D341Med (cell line): Measurements from ENCODE around the gene MARS1.

ENCODE experiments used
- DNase-seq: peaks from one replicate; pipeline ENCODE4 v3.0.0; 2012; ENCODE audit warnings: low spot score

The MARS1 gene

DNA sequence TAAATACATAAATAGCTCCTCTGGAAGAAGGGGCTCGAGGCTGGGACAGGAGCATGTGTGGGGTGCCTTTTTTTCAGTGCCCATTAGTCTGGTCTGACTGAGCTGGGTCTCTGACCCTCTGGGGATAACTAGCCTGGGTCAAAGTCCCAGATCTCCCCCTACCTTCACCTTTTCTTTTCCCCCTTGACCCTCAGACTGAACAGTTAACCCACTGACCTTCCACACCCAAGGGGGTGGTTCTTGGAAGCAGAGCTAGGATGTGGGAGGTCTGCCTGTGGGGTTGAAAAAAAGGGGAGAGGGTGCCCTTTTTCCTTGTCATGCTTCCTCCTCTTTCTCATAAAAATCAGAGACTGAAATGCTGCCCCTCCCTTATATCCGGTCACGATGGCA, 29.2 kb upstream of the MARS1 start:
- DNase-seq, result no peak

DNA sequence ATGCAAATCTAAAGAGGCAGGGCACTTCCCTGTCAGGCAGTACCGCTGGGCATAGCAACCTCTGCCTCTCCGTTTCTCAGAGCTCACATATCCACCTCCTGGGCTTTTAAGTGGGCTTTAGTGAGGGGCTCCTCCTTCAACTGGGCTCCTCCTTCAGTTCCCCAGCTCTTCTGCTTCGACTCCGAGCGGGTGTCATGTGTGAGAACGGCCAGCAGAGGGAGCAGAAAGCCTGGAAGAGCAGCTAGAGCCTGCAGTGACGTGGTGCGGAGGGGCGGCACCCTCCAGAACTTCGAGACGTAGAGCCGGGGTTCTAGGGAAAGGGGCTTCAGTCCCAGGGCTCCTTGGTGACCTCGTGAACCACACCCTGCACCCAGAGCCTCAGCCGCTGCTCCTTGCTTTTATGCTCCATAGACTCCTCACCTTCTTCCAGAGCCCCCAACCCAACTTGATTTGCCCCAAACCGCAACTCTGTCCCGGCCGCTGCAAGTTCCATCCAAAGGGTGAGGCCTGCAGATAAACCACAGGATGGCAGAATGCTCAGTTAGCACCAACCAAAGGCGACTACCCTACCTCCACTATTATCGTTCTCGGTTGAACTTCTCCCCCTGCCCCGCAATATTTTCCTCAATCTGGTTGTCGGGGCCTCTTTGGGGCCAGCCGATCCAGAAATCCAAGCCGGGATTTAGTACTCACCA, 28.7 kb upstream of the MARS1 start:
- DNase-seq, result peak; percentile 84

DNA sequence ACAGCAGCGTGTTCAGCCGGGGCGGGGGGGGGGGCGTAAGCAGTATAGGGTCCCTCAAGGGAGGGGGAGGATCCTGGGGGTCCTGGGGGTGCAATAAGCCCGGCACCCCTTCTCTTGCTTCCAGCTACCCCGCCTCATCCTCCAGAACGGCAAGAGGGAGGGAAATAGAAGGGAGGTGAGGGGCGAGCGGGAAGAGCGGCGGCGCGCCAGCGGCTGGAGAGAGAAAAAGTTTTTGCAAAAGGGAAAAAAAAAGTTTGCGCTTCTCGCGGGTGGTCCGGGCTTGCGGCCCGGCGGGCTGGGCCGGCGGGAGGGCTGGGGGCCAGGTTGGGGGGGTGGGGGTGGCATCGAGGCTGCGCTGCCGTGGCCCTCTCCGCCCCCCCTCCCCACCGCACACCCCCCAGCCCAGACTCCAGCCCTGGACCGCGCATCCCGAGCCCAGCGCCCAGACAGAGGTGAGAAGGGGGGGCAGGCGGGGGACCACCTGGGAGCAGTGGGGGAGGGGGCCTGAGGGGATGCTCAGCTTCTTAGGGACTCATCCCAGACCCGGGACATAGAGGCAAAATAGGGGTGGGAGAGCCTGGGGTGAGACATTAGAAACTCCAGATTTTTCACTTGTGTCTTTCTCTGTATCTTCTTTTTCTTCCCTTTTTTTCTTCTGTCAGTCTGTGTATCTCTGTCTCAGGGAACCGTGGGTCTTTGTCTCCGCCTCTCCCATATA, 28.0 kb upstream of the MARS1 start, which contains the start of gene GLI1:
TSS of gene GLI1 (plus strand) at position 36 of the 718 bp plus-strand sequence. CDS start 3,907 bp downstream, outside the sequence.
- peak; percentile 66 for DNase-seq

DNA sequence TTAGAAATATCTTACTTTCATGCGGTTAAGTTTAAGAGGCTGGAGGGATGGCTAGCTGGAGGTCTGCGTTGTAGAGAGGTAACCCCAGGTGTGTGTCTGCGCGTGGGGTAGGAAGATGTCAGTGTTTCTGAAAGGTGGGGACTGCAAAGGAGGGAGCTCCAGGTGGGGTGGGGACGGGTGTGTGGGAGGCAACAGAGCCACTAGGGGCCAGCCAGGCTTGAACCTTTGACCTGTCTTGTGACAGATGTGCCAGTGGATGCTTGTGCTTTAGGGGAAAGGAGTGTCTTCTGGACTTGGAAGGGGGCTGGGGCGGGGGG, 27.4 kb upstream of the MARS1 start:
- no peak for DNase-seq

GRCh38 chr12:57460841-57461275, 27.0 kb upstream of the MARS1 start:
- DNase-seq, result no peak

GRCh38 chr12:57461276-57461916, 26.5 kb upstream of the MARS1 start:
- DNase-seq, result peak; percentile 63

- DNase-seq, result no peak
These were observed 26.0 kb upstream of the MARS1 start for GRCh38 chr12:57461917-57462250.

DNA sequence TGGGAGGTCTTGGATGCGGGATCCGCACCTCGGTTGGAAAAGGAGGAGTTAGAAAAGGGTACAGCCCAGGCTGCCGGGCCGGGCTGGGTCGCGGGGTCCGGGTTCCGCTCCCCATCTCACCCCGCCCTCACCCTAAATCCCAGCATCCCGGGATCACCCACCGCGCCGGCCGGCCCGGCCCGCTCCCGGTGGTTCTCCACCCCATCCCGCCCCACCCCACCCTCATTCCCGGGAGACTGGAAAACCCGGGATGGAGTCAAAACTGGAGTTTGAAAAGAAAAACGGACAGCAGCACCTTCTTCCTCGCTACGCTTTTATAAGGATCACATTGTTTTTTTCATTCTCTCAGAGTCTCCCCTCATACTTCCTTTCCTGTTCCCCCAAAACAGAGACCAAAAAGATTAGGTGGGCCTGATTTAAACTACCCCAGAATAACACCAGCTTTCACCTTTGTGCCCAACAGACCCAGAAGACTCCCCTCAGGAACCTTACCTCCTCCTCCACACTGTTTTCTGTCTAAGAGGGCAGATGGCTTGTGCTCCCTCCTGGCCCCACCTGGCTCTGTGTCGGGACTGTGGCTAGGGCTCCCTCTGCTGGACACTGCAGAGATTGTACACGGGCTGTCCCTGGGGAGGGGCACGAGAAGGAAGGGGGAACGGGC, 25.5 kb upstream of the MARS1 start:
- DNase-seq, result peak; percentile 92

DNA sequence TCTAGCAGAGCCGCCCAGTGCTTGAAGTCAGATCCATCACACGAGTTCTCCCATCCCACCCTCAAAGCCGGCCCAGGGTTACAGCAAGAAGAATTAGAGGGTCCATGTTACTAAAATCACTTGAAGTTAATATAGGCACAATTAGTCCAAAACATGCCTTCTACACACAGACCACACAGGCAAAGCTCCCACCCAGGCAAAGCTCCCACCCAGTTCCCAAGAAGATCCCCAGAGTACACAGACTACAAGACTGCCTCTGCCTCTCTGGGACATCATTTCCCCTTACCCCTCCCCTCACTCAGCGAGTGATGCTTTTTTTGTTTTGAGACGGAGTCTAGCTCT, 25.0 kb upstream of the MARS1 start:
- no peak for DNase-seq

GRCh38 chr12:57464569-57464968, 23.3 kb upstream of the MARS1 start:
- DNase-seq, result no peak

DNA sequence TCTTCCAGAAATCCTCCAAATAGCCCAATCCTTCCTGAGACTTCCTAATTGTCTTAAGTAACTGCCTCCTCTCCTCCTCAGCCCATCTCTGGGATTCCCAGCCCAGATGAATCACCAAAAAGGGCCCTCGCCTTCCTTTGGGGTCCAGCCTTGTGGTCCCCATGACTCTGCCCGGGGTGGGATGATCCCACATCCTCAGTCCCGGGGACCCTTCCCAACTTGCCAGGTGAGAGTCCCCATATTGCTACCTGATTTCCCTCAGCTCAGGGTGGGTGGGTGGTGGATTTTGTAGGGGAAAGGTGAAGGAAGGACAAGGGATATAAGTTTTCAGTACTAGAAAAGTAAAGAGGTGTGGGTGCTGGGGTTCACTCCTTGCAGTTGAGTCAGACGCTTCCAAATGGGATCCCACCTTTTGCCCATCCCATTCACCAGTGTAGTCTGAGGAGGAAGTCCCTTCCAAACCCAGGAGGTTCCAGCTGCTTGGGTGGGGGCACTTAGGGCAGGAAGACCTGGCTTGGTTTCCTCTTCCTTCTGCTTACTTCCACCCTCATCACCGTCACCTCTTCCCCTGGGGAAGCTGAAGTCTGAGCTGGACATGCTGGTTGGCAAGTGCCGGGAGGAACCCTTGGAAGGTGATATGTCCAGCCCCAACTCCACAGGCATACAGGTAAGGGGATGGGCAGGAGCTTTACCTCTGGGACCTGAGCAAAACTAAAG, 22.7 kb upstream of the MARS1 start:
- DNase-seq, result no peak

DNA sequence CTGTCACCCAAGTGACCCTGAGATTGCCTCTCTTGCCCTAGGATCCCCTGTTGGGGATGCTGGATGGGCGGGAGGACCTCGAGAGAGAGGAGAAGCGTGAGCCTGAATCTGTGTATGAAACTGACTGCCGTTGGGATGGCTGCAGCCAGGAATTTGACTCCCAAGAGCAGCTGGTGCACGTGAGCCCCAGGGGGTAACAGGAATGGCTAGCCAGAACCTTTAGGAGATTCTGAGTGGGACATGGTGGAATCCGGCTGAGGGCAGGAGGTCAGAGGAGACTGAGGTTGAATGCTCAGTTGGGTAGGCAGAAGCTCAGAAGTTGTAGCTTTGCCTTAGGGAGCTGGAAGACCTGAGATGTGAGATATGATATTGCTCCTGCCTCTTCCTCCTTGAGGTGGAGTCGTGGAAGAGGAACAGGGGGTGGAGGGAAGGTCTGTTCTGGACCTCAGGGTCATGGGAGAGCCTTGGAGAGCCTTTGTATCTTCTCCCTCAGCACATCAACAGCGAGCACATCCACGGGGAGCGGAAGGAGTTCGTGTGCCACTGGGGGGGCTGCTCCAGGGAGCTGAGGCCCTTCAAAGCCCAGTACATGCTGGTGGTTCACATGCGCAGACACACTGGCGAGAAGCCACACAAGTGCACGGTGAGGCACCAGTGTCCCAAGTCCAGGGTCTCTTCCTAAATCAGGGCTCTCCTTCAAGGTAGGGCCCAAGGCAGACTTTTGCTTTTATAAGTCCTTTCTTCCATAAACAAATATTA, 21.9 kb upstream of the MARS1 start:
- DNase-seq, result no peak

DNA sequence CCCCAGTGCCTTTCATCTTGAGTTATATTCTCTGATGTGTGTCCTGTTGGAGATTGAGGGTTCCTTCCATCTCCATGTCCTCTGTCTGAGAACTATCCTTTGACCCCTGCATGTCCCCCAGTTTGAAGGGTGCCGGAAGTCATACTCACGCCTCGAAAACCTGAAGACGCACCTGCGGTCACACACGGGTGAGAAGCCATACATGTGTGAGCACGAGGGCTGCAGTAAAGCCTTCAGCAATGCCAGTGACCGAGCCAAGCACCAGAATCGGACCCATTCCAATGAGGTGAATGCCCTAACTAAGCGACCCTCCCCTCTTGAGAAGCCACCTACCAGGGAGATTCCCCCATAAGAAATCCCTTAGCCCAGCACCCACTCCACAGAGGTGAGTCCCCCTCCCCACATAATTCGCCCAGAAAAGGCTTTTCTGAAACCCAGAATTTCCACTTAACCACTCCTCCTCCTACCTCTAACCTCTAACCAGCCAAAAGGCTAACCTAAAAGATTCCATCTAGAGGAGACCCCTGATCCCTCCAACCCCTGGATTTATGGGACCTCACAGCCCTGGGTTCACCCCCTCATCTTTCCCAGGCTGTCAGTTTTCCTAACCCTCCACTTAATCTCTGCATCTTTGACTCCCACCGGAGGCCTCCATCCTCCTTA, 20.5 kb upstream of the MARS1 start:
- no peak for DNase-seq

DNA sequence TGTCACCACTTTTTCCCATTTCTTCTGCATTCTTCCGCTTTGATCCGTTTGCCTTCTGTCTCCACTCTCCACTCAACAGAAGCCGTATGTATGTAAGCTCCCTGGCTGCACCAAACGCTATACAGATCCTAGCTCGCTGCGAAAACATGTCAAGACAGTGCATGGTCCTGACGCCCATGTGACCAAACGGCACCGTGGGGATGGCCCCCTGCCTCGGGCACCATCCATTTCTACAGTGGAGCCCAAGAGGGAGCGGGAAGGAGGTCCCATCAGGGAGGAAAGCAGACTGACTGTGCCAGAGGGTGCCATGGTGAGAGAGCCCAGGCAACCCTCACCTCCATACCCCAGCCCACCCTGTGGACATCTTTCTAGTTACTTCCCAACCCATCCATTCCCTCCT, 20.0 kb upstream of the MARS1 start:
- DNase-seq, result no peak

DNA sequence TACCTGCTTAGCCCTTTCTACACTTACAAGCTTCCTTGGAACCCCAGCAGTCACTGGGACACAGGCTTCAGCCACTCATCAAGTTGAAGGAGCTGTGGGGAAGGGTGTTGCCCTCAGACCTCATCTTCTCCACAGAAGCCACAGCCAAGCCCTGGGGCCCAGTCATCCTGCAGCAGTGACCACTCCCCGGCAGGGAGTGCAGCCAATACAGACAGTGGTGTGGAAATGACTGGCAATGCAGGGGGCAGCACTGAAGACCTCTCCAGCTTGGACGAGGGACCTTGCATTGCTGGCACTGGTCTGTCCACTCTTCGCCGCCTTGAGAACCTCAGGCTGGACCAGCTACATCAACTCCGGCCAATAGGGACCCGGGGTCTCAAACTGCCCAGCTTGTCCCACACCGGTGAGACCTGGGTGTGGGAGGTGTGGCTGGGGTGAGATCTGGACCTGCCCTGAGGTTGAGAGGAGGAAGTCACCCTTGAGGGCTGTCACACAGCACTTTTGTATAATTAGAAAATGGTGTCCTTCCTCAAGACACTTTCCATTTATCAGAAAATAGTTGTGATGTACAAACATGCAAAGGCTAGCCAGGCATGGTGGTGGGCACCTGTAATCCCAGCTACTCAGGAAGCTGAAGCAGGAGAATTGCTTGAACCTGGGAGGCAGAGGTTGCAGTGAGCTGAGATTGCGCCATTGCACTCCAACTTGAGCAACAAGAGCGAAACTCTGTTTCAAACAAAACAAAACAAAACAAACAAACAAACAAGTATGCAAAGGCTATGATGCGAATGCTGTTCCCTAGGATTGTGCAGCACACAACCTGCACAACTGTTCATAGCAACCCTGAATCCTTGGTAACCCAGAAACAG, 18.3 kb upstream of the MARS1 start:
- no peak for DNase-seq

GRCh38 chr12:57470286-57470969, 17.4 kb upstream of the MARS1 start:
- no peak for DNase-seq

DNA sequence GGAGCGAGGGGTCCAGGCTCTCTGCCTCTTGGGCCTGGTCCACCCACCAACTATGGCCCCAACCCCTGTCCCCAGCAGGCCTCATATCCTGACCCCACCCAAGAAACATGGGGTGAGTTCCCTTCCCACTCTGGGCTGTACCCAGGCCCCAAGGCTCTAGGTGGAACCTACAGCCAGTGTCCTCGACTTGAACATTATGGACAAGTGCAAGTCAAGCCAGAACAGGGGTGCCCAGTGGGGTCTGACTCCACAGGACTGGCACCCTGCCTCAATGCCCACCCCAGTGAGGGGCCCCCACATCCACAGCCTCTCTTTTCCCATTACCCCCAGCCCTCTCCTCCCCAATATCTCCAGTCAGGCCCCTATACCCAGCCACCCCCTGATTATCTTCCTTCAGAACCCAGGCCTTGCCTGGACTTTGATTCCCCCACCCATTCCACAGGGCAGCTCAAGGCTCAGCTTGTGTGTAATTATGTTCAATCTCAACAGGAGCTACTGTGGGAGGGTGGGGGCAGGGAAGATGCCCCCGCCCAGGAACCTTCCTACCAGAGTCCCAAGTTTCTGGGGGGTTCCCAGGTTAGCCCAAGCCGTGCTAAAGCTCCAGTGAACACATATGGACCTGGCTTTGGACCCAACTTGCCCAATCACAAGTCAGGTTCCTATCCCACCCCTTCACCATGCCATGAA, 16.8 kb upstream of the MARS1 start:
- no peak for DNase-seq

DNA sequence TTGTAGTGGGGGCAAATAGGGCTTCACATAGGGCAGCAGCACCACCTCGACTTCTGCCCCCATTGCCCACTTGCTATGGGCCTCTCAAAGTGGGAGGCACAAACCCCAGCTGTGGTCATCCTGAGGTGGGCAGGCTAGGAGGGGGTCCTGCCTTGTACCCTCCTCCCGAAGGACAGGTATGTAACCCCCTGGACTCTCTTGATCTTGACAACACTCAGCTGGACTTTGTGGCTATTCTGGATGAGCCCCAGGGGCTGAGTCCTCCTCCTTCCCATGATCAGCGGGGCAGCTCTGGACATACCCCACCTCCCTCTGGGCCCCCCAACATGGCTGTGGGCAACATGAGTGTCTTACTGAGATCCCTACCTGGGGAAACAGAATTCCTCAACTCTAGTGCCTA, 16.2 kb upstream of the MARS1 start:
- no peak for DNase-seq

DNA sequence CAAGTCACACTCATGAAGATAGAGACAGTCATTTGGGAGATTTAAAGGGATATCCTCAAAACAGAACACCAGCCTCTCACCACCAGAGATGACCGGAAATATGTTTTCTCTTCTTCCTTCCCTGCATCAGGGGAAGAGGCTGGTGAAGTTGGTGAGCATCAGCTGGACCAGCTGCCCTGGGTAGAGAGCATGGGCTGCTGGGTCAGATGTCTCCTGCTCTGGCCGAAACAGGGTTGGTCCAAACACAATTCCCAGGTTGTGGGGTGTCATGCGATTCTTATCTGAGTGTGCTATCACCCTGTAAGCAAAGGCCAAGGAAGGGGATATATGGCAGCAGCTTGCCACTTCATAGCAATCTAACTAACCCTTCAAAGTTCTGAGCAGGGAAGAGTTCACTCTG, 15.5 kb upstream of the MARS1 start:
- DNase-seq, result no peak
